A673 (cell line): Measurements from ENCODE around the gene MTG2. TPM values are rescaled to one million over a fixed set of nuclear protein-coding genes. Genes with fewer than 3 reads are reported as not detected.

ENCODE experiments used
- BruUV-seq: library from RNA; stranded (reverse); fragments of 400-500 nt; replicated peaks from 2 replicates; lab custom pipeline; 2021; lab: Mats Ljungman, UMichigan
- CTCF ChIA-PET: fragments of 300-600 bp; sonication (Branson Sonifier 250); formaldehyde crosslinking; loops from one replicate; lab custom pipeline; 2022; ENCODE audit warnings: antibody characterized with exemption; lab: Charles Lee
- POLR2A ChIA-PET: fragments of 300-600 bp; sonication (Branson Sonifier 250); formaldehyde crosslinking; loops from one replicate; lab custom pipeline; 2022; ENCODE audit warnings: antibody characterized with exemption; ENCODE audit not compliant: low non-redundant PET; lab: Charles Lee
- DNase-seq: peaks from one replicate; pipeline ENCODE4 v3.0.0-alpha.2; 2015; ENCODE audit warnings: low spot score
- H3K27ac ChIP-seq: fragments of 200-600 bp; sonication (generic); 2 replicates; pipeline ENCODE4 v1.5.1; 2016; ENCODE audit warnings: mixed run types, low read depth, mild to moderate bottlenecking, mixed read lengths, antibody characterized with exemption, low read length; ENCODE audit not compliant: poor library complexity, severe bottlenecking
- H3K27me3 ChIP-seq: fragments of 200-600 bp; sonication (generic); replicated peaks from 2 replicates; pipeline ENCODE4 v1.6.1; 2017; ENCODE audit warnings: mixed run types, low read depth, mild to moderate bottlenecking, mixed read lengths, antibody characterized with exemption, low read length; ENCODE audit not compliant: insufficient read depth, poor library complexity
- H3K36me3 ChIP-seq: fragments of 200-600 bp; sonication (generic); 2 replicates; pipeline ENCODE4 v1.6.1; 2016; ENCODE audit warnings: mixed run types, mild to moderate bottlenecking, mixed read lengths, antibody characterized with exemption, low read length; ENCODE audit not compliant: insufficient read depth, poor library complexity, severe bottlenecking
- H3K4me1 ChIP-seq: fragments of 200-600 bp; sonication (generic); 2 replicates; pipeline ENCODE4 v1.6.1; 2017; ENCODE audit warnings: mixed run types, mild to moderate bottlenecking, mixed read lengths, antibody characterized with exemption, low read length; ENCODE audit not compliant: insufficient read depth, poor library complexity, severe bottlenecking
- H3K4me3 ChIP-seq: fragments of 200-600 bp; sonication (generic); 2 replicates; pipeline ENCODE4 v1.5.1; 2016; ENCODE audit warnings: low read depth, mixed run types, mild to moderate bottlenecking, mixed read lengths, low read length; ENCODE audit not compliant: poor library complexity, severe bottlenecking
- H3K9me3 ChIP-seq: fragments of 200-600 bp; sonication (generic); 2 replicates; pipeline ENCODE4 v1.6.1; 2016; ENCODE audit warnings: mixed run types, low read depth, mild to moderate bottlenecking, mixed read lengths, antibody characterized with exemption, low read length; ENCODE audit not compliant: poor library complexity, severe bottlenecking
- CTCF ChIP-seq: fragments of 300-800, 200-600 bp; sonication (generic); conservative IDR thresholded peaks from 2 replicates; pipeline ENCODE4 v1.5.1; 2017; ENCODE audit warnings: low read depth, mild to moderate bottlenecking, antibody characterized with exemption, low read length, moderate library complexity, mixed read lengths
- EZH2 ChIP-seq: fragments of 200-600 bp; sonication (generic); IDR thresholded peaks from 2 replicates; pipeline ENCODE4 v1.6.1; 2017; ENCODE audit warnings: borderline replicate concordance, low read depth, mild to moderate bottlenecking, mixed read lengths, antibody characterized with exemption, low read length; ENCODE audit not compliant: poor library complexity, severe bottlenecking
- intact Hi-C: fragments of 100-400 bp; cut with micrococcal nuclease; formaldehyde crosslinking; loops from one replicate; pipeline ENCODE4 v1.10.0; 2022; ENCODE audit not compliant: unreplicated experiment
- total RNA-seq: library from RNA; stranded (reverse); gene quantifications from 2 replicates; pipeline ENCODE4 v1.2.3, GENCODE V29; 2021

Gene MTG2
- total RNA-seq, 1 experiment from 2014 or later = 40.9 TPM

- no peak overlapping the region for H3K4me3 ChIP-seq
- DNase-seq = no peak
- H3K27me3 ChIP-seq = no peaks in the 10 kb centered on the region
- H3K27ac ChIP-seq = no peak overlapping the region
- no TSS peak for BruUV-seq
- H3K9me3 ChIP-seq = no peaks in the 10 kb centered on the region
- intact Hi-C loops = no loop called here
- ChIA-PET CTCF (no interaction called here), POLR2A (no interaction called here)
- no peak for TF ChIP-seq CTCF
- no peak for TF ChIP-seq EZH2
- H3K36me3 ChIP-seq = peaks cover 33% of the 10 kb centered on the region
- no peaks in the 10 kb centered on the region for H3K4me1 ChIP-seq
Observed at GRCh38 chr20:62192635-62193034, 9.8 kb downstream of the MTG2 start.

GRCh38 chr20:62193079-62194025 lies 10.5 kb downstream of the MTG2 start:
- Histone ChIP-seq H3K36me3 (peaks cover 39% of the 10 kb centered on the region), H3K9me3 (no peaks in the 10 kb centered on the region), H3K27ac (peak overlapping the region; percentile 16), H3K4me3 (no peak overlapping the region), H3K4me1 (no peaks in the 10 kb centered on the region), H3K27me3 (no peaks in the 10 kb centered on the region)
- intact Hi-C loops = no loop called here
- no TSS peak for BruUV-seq
- ChIA-PET CTCF (no interaction called here), POLR2A (no interaction called here)
- no peak for DNase-seq
- TF ChIP-seq CTCF (no peak), EZH2 (no peak)

- no peak overlapping the region for H3K4me3 ChIP-seq
- CTCF ChIA-PET = no interaction called here
Observed at GRCh38 chr20:62195075-62195405, 12.2 kb downstream of the MTG2 start.

More at GRCh38 chr20:62195075-62195405, 12.2 kb downstream of the MTG2 start:
- Histone ChIP-seq H3K27ac (no peak overlapping the region), H3K36me3 (peaks cover 40% of the 10 kb centered on the region), H3K27me3 (no peaks in the 10 kb centered on the region), H3K4me1 (no peaks in the 10 kb centered on the region), H3K9me3 (no peaks in the 10 kb centered on the region)
- TF ChIP-seq CTCF (no peak), EZH2 (no peak)
- POLR2A ChIA-PET = no interaction called here
- BruUV-seq = no TSS peak
- no peak for DNase-seq
- intact Hi-C loops = no loop called here
